ENCODE measurements around the gene ENTPD8.

DNA sequence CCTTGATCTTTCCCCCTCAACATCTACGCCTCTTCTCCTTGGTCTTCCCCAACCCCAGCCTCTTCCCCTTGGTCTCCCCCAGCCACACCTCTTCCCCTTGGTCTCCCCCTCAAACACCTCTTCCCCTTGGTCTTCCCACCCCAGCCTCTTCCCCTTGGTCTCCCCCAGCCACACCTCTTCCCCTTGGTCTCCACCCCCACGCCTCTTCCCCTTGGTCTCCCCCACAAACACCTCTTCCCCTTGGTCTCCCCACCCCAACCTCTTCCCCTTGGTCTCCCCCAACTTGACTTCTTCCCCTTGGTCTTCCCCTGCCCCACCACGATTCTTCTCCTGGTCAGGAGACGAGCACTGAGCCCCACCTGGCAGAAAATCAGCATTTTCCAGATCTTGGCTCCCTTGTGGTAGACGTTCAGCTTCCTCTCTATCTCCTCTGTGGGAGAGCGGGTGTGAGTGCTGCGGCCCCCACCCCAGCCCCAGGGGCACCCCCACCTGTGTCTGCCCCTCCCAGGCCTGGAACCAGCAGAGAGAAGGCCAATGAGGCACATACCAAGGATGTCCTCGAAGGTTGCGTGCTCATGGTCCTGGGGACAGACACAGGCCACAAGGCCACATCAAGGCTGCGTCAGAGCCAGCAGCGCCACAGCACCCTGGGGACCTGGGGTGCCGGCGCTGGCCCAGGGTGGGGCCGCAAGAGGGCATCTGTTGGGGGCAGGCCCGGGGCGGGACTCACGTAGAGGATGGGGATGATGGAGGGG, 11.0 kb upstream of the ENTPD8 start:
- TF ChIP-seq NFE2 (CRISPR knock-in tag; IDR thresholded peaks at IDR 0.05) (no peak), ZNF660 (CRISPR knock-in tag; IDR thresholded peaks at IDR 0.05; ENCODE audit: borderline replicate concordance, low read depth) (no peak), ZNF318 (CRISPR knock-in tag; IDR thresholded peaks at IDR 0.05) (no peak), BRD4 (CRISPR knock-in tag; IDR thresholded peaks at IDR 0.05) (no peak), YEATS2 (CRISPR knock-in tag; IDR thresholded peaks at IDR 0.05; ENCODE audit: borderline replicate concordance) (no peak), CREM (IDR thresholded peaks at IDR 0.05) (no peak), CREM (CRISPR knock-in tag; IDR thresholded peaks at IDR 0.05) (no peak), FOXA1 (IDR thresholded peaks at IDR 0.05) (no peak), FOXA1 (CRISPR knock-in tag; IDR thresholded peaks at IDR 0.05) (no peak), POLR2AphosphoS5 (IDR thresholded peaks at IDR 0.05; ENCODE audit: low read depth, low read length) (no peak), ZNF552 (CRISPR knock-in tag; IDR thresholded peaks at IDR 0.05; ENCODE audit: borderline replicate concordance) (no peak), NCOA1 (CRISPR knock-in tag; IDR thresholded peaks at IDR 0.05) (no peak), NFIB (CRISPR knock-in tag; IDR thresholded peaks at IDR 0.05; ENCODE audit: borderline replicate concordance) (no peak)
- TF ChIP-seq, protein P1, sequence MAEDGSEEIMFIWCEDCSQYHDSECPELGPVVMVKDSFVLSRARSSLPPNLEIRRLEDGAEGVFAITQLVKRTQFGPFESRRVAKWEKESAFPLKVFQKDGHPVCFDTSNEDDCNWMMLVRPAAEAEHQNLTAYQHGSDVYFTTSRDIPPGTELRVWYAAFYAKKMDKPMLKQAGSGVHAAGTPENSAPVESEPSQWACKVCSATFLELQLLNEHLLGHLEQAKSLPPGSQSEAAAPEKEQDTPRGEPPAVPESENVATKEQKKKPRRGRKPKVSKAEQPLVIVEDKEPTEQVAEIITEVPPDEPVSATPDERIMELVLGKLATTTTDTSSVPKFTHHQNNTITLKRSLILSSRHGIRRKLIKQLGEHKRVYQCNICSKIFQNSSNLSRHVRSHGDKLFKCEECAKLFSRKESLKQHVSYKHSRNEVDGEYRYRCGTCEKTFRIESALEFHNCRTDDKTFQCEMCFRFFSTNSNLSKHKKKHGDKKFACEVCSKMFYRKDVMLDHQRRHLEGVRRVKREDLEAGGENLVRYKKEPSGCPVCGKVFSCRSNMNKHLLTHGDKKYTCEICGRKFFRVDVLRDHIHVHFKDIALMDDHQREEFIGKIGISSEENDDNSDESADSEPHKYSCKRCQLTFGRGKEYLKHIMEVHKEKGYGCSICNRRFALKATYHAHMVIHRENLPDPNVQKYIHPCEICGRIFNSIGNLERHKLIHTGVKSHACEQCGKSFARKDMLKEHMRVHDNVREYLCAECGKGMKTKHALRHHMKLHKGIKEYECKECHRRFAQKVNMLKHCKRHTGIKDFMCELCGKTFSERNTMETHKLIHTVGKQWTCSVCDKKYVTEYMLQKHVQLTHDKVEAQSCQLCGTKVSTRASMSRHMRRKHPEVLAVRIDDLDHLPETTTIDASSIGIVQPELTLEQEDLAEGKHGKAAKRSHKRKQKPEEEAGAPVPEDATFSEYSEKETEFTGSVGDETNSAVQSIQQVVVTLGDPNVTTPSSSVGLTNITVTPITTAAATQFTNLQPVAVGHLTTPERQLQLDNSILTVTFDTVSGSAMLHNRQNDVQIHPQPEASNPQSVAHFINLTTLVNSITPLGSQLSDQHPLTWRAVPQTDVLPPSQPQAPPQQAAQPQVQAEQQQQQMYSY (CRISPR knock-in tag; IDR thresholded peaks at IDR 0.05), result no peak
- TF ChIP-seq, protein P2, sequence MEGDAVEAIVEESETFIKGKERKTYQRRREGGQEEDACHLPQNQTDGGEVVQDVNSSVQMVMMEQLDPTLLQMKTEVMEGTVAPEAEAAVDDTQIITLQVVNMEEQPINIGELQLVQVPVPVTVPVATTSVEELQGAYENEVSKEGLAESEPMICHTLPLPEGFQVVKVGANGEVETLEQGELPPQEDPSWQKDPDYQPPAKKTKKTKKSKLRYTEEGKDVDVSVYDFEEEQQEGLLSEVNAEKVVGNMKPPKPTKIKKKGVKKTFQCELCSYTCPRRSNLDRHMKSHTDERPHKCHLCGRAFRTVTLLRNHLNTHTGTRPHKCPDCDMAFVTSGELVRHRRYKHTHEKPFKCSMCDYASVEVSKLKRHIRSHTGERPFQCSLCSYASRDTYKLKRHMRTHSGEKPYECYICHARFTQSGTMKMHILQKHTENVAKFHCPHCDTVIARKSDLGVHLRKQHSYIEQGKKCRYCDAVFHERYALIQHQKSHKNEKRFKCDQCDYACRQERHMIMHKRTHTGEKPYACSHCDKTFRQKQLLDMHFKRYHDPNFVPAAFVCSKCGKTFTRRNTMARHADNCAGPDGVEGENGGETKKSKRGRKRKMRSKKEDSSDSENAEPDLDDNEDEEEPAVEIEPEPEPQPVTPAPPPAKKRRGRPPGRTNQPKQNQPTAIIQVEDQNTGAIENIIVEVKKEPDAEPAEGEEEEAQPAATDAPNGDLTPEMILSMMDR (CRISPR knock-in tag; IDR thresholded peaks at IDR 0.05), result no peak
